Adrenal gland (tissue), 5 donors: ENCODE measurements around the gene FAM181B.

ENCODE experiments used
- CTCF ChIP-seq, 6 experiments: fragments of 450-650 bp in 4 of 6; fragments of 200-600 bp in 2 of 6; sonication (generic) in 1 of 6; IDR thresholded peaks; 1 replicate in 5 of 6; 2 replicates in 1 of 6; pipeline versions ENCODE4 v1.5.1 to v1.8.0; 2016 to 2021; ENCODE audit warnings: antibody characterized with exemption in 6 of 6, mild to moderate bottlenecking in 2 of 6, moderate library complexity in 1 of 6
- POLR2A ChIP-seq, 2 donors: fragments of 450-650 bp; IDR thresholded peaks; one replicate each; pipeline ENCODE4 v1.6.1; 2017; ENCODE audit warnings: antibody characterized with exemption in 2 of 2, mild to moderate bottlenecking in 2 of 2, moderate library complexity in 1 of 2
- donor health status: DM: no; HTN: no; CAD: no.

- TF ChIP-seq CTCF (IDR thresholded peaks at IDR 0.05) (no peak), POLR2A (IDR thresholded peaks at IDR 0.05) (peak in 1 of 2 donors; percentile 57)
These were observed at the start of gene FAM181B for GRCh38 chr11:82733444-82734119.
